ENCODE measurements around the gene VEGFA. TPM values are rescaled to one million over a fixed set of nuclear protein-coding genes. Genes with fewer than 3 reads are reported as not detected.

The VEGFA gene
- total and polyA plus RNA-seq, 2 donors from 2014 or later = 36.3 to 111 TPM

DNA sequence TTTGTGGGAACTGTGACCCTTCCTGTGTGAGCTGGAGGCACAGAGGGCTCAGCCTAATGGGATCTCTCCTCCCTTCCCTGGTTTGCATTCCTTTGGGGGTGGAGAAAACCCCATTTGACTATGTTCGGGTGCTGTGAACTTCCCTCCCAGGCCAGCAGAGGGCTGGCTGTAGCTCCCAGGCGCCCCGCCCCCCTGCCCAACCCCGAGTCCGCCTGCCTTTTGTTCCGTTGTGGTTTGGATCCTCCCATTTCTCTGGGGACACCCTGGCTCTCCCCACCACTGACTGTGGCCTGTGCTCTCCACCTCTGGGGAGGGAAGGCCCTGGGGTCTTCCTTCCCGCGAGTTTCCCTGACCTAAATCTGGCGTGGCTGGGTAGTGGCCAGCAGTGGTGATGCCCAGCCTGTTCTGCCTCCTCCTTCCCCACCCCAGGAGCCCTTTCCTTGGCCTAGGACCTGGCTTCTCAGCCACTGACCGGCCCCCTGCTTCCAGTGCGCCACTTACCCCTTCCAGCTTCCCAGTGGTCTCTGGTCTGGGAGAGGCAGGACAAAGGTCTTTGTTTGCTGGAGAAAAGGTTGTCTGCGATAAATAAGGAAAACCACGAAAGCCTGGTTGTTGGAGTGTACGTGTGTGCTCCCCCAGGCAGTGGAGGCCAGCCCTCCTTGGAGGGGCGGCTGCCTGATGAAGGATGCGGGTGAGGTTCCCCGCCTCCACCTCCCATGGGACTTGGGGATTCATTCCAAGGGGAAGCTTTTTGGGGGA lies 4.9 kb downstream of the VEGFA start:
- H3K4me3 ChIP-seq (ENCODE audit: low read length in 3 of 3) = peak overlapping the region; percentile 37 to 97 (median 76)
- H3K9me3 ChIP-seq (ENCODE audit: control insufficient read depth in 2 of 3, insufficient read depth in 1 of 3, low read length in 3 of 3) = no peaks in the 10 kb centered on the region
- DNase-seq = peak; percentile 73 to 89 (median 84)
- intact Hi-C loops (cut with DNase I) = no loop called here
- FAIRE-seq = no peak
- TF ChIP-seq, protein P1, sequence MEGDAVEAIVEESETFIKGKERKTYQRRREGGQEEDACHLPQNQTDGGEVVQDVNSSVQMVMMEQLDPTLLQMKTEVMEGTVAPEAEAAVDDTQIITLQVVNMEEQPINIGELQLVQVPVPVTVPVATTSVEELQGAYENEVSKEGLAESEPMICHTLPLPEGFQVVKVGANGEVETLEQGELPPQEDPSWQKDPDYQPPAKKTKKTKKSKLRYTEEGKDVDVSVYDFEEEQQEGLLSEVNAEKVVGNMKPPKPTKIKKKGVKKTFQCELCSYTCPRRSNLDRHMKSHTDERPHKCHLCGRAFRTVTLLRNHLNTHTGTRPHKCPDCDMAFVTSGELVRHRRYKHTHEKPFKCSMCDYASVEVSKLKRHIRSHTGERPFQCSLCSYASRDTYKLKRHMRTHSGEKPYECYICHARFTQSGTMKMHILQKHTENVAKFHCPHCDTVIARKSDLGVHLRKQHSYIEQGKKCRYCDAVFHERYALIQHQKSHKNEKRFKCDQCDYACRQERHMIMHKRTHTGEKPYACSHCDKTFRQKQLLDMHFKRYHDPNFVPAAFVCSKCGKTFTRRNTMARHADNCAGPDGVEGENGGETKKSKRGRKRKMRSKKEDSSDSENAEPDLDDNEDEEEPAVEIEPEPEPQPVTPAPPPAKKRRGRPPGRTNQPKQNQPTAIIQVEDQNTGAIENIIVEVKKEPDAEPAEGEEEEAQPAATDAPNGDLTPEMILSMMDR (IDR thresholded peaks at IDR 0.05; ENCODE audit: borderline replicate concordance, extremely low read depth, insufficient read depth) = peak; percentile 67
- peak overlapping the region in 2 of 3 donors; percentile 23 to 99 for H3K9ac ChIP-seq (ENCODE audit: low read length in 3 of 3)
- H3K36me3 ChIP-seq (ENCODE audit: control insufficient read depth in 2 of 3, insufficient read depth in 3 of 3, low read length in 3 of 3) = peaks cover 11 to 40% (median 22%) of the 10 kb centered on the region in 3 donors
- H3K27ac ChIP-seq (ENCODE audit: low read depth in 2 of 2, low read length in 2 of 2) = peak overlapping the region; percentile 94 to 96
- peaks cover 0 to 44% (median 35%) of the 10 kb centered on the region in 3 donors for H3K4me1 ChIP-seq (ENCODE audit: control insufficient read depth in 2 of 3, insufficient read depth in 2 of 3, low read depth in 1 of 3, low read length in 3 of 3)
- no peaks in the 10 kb centered on the region for H3K27me3 ChIP-seq (ENCODE audit: control insufficient read depth, insufficient read depth, low read length)

DNA sequence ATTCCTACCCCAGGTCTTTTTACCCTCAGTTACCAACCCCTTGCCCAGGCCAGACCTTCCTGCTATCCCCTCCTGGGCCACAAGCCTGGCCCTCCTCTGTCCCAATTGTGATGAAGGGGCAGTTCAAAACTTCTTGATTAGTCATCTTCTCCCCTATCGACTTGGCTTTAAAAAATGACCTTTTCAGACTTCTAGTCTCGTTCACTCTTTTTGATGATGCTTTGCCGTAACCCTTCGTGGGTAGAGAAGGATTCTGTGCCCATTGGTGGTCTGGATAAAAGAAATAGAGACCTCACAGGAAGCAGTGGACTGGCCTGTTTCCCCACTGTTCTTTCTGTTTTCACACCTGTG lies 5.5 kb downstream of the VEGFA start:
- H3K27me3 ChIP-seq (ENCODE audit: control insufficient read depth, insufficient read depth, low read length) = no peaks in the 10 kb centered on the region
- FAIRE-seq (no peak), DNase-seq (peak in 1 of 5 donors; percentile 40)
- H3K4me1 ChIP-seq (ENCODE audit: control insufficient read depth in 2 of 3, insufficient read depth in 2 of 3, low read depth in 1 of 3, low read length in 3 of 3) = peaks cover 0 to 45% (median 39%) of the 10 kb centered on the region in 3 donors
- H3K4me3 ChIP-seq (ENCODE audit: low read length in 3 of 3) = peak overlapping the region in 1 of 3 donors; percentile 97
- intact Hi-C loops (cut with DNase I) = no loop called here
- peaks cover 11 to 45% (median 22%) of the 10 kb centered on the region in 3 donors for H3K36me3 ChIP-seq (ENCODE audit: control insufficient read depth in 2 of 3, insufficient read depth in 3 of 3, low read length in 3 of 3)
- no peaks in the 10 kb centered on the region for H3K9me3 ChIP-seq (ENCODE audit: control insufficient read depth in 2 of 3, insufficient read depth in 1 of 3, low read length in 3 of 3)
- TF ChIP-seq, protein P1 (IDR thresholded peaks at IDR 0.05; ENCODE audit: borderline replicate concordance, extremely low read depth, insufficient read depth) = no peak
- peak overlapping the region in 1 of 3 donors; percentile 99 for H3K9ac ChIP-seq (ENCODE audit: low read length in 3 of 3)
- H3K27ac ChIP-seq (ENCODE audit: low read depth in 2 of 2, low read length in 2 of 2) = peak overlapping the region; percentile 94 to 96

DNA sequence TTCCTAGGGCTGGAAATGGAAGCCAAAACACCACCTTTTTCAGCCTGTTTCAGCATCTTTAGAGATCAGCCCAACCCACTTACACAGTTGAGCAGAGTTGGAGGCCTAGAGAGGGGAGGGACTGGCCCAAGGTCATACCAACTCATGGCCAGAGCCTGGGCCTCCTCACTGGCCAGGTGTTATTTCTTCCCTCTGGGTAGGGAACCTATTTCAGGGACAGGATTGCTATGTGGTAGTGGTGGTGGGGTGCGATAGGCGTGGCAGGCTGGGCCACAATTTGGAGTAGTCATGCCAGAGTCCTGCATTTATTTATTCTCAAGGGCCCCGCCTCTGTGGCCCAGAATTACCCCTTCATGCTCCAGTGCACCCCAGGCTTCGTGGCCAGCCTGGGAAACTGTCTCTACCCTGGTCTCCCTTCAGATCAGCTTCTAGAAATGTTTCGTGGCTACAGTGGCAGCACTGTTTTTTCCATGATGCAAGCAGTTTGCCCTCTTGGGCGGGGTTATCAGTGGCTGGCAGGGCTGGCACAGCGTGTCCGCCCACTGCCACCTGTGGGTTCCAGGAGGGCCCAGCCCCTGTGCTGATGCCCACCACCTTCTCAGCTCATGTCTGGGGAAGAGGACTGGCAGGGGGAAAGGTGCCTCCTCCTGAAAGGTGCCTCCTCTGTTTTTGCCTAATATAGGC lies 6.2 kb downstream of the VEGFA start:
- Histone ChIP-seq H3K27ac (ENCODE audit: low read depth in 2 of 2, low read length in 2 of 2) (peak overlapping the region; percentile 66 to 96), H3K9me3 (ENCODE audit: control insufficient read depth in 2 of 3, insufficient read depth in 1 of 3, low read length in 3 of 3) (no peaks in the 10 kb centered on the region), H3K4me3 (ENCODE audit: low read length in 3 of 3) (peak overlapping the region in 1 of 3 donors; percentile 97), H3K27me3 (ENCODE audit: control insufficient read depth, insufficient read depth, low read length) (no peaks in the 10 kb centered on the region), H3K36me3 (ENCODE audit: control insufficient read depth in 2 of 3, insufficient read depth in 3 of 3, low read length in 3 of 3) (peaks cover 11 to 52% (median 25%) of the 10 kb centered on the region in 3 donors), H3K4me1 (ENCODE audit: control insufficient read depth in 2 of 3, insufficient read depth in 2 of 3, low read depth in 1 of 3, low read length in 3 of 3) (peaks cover 0 to 45% (median 39%) of the 10 kb centered on the region in 3 donors), H3K9ac (ENCODE audit: low read length in 3 of 3) (peak overlapping the region in 1 of 3 donors; percentile 99)
- intact Hi-C loops (cut with DNase I) = no loop called here
- FAIRE-seq (no peak), DNase-seq (peak in 3 of 5 donors; percentile 33 to 75 (median 34))
- TF ChIP-seq, protein P1 (IDR thresholded peaks at IDR 0.05; ENCODE audit: borderline replicate concordance, extremely low read depth, insufficient read depth) = no peak

Measured in kidney (tissue), 14 donors.